DMS153 treated with DMSO at 0.1 percent for 48 hours (cell line): ENCODE data around the gene CALML6.
"Not testable (repeated sequence)": the region's sequence is repeated elsewhere in the genome, so short reads cannot be mapped to it uniquely, and the experiment has no call there.

Source experiments
- DNase-seq: peaks from one replicate; lab custom pipeline; 2025; ENCODE audit not compliant: unreplicated experiment; lab: John Stamatoyannopoulos, UW

Gene CALML6

DNA sequence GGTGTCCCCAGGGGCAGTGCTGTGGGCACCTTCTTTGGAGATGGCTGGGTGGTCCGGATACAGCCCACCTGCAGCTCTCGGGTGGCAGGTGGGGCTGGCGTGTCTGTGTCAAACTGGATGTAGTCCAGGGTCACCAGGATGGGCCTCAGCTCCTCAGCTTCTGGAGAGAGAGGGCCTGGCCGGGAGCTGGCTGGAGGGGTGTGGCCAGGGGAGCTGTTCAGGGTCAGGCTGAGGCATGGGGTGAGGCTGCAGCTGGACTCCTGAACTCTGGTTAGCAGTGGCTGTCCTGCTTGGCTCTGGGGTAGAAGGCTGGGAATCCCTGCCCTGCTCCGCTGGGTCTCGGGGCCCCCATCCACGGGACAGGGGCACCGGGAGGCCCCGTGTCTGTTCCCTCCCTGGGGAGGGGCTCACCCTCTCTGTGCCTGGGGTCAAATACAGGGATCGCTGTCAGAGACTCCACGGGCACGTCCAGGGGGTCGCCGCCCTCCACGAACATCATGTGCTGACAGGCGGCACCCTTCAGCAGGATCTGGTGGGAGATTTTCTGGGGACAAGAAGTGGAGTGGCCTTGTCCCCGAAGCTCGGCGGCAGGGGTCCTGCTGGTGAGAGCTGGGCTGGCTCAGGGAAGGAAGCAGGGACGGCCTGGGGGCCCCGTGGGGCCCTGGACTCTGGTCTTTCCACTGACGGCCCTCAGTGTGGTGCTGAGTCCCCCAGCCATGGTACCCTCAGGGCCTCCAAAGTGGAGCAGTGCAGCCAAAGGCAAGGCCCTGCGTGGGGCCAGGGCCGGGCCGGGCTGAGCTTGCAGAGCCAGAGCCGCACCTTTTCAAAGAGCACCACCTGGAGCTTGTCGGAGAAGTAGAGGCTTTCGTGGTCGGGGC is 8.1 kb downstream of the CALML6 start:
- DNase-seq, result no peak

GRCh38 chr1:1924386-1924785 is 9.3 kb downstream of the CALML6 start:
- DNase-seq, result no peak

DNA sequence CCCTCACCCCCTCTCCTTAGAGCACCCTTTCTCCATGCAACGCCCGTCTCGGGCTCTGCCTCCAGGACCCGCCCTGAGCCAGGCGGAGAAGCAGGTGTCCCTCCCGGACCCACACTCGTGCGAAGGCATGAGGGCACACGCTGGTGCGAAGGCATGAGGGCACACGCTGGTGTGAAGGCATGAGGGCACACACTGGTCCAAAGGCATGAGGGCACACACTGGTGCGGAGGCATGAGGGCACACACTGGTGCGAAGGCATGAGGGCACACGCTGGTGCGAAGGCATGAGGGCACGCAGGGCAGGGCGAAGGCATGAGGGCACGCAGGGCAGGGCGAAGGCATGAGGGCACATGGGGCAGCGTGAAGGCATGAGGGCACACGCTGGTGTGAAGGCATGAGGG is 9.8 kb downstream of the CALML6 start:
- DNase-seq, result no peak

- no peak for DNase-seq
These were observed 10.6 kb downstream of the CALML6 start for GRCh38 chr1:1925437-1926345.

- no peak for DNase-seq
These were observed 11.3 kb downstream of the CALML6 start for GRCh38 chr1:1926346-1926811.

DNA sequence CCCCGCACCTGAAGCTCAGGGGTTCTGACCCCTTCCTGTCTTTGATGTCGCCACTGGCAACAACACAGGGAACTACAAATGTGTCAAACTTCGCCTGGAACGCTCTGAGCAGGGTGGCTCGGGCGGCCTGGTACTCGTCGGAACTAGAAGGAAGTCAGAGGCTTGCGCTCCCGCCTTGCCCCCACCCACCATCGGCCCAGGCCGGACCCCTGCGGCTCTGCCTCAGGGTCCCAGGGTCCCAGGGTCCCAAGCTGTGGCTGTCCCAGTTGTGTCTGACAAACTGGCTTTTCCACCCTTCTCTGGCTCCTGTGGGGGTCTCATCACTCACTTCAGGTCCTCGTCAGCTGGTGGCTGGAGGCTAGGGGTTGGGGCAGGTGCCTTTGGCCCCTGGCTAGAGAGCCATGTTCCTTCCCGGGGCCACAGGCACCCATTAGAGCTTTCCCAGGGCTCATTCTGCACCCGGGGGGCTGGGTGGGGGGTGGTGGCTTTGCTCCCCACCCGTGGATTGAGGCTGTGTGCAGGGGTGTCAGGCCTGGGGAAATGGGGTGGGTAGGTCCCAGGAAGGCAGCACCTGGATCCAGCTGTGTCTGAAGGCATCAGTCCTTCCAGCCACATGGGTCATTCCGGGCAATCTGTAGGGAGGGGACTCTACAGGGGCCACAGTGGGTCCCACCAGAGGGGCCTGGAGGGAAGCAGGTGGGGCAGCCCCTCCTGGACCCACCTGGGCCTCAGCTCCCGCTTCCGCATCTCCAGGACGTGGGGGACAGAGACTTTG is 12.0 kb downstream of the CALML6 start:
- no peak for DNase-seq

- DNase-seq, result no peak
These were observed 12.7 kb downstream of the CALML6 start for GRCh38 chr1:1927751-1928150.

- no peak for DNase-seq
These were observed 13.4 kb downstream of the CALML6 start for GRCh38 chr1:1928231-1929101.

DNA sequence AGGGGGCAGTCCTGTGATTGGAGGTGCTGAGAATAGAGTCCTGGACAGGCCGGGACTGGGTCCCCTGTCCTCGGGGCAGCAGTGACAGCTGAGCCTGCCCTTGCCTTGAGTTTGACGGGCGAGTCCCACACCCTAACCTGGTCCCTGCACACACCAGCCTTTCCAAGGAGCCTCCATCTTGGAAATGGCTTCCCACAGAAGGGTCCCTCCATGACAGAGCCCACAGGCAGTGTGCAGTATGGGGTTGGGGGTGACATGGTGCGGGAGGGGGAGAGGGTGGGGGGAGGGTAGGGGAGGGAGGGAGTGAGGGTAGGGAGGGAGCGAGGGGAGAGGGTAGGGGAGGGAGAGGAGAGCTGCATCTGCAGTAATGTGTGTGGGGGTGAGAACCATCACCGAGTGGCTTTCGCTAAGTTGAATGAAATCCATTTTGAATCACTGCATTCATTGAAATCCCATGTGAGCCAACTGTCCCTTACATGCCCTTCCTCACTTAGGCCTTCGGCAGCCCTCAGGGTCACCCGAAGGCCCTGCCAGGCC is 14.1 kb downstream of the CALML6 start:
- DNase-seq, result no peak

GRCh38 chr1:1929639-1930545 is 14.8 kb downstream of the CALML6 start:
- DNase-seq, result no peak

DNA sequence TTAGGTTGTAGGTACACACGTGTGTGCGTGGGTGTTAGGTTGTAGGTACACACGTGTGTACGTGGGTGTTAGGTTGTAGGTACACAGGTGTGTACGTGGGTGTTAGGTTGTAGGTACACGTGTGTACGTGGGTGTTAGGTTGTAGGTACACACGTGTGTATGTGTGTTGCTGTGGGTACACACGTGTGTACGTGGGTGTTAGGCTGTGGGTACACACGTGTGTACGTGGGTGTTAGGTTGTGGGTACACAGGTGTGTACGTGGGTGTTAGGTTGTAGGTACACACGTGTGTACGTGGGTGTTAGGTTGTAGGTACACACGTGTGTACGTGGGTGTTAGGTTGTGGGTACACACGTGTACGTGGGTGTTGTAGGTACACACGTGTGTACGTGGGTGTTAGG is 19.8 kb downstream of the CALML6 start:
- DNase-seq, result not testable (repeated sequence)

GRCh38 chr1:1937061-1937460 is 22.0 kb downstream of the CALML6 start:
- no peak for DNase-seq

- DNase-seq, result no peak
These were observed 22.7 kb downstream of the CALML6 start for GRCh38 chr1:1937549-1938275.

GRCh38 chr1:1938276-1938573 is 23.2 kb downstream of the CALML6 start:
- no peak for DNase-seq

GRCh38 chr1:1938613-1939295 is 23.7 kb downstream of the CALML6 start:
- no peak for DNase-seq

DNA sequence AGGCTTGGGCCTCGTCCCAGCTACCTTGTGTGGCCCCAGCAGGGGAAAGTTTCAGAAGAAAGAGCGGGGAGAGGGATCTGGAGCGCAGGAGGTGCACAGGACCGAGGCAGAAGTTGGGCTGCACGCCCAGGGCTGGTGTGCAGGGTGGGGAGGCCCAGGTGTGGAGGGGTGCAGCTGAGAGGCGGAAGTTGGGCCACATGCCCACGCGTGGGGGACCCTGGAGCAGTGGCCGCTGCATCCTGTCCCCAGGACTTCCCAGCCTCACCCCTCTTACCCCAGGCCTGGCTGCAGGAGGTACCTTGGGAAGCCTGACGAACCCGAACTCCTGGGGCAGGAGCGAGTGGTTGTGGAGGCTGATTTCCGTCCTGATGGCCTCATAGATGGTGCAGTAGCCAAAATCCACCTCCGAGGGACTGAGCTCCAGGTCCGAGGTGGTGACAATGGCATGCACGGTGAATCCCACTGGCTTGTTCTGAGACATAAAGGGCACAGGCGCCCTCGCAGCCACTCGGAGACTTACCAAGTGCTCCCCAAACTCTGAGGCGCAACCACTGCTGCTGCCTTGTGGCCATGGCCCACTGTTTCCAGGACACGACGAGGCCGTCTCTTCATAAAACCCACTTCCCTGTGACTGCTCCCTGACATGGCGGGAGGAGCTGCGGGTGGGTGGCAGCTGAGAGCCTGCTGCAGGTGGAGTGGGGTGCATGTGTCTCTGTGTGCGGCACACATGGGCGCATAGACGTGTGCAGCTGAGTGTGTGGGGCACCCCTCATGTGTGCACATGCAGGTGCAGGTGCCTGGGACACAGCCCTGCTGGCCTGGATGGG is 24.4 kb downstream of the CALML6 start:
- DNase-seq, result no peak

GRCh38 chr1:1940123-1940425 is 25.0 kb downstream of the CALML6 start:
- no peak for DNase-seq
